ENCODE data around the gene RHCE.

DNA sequence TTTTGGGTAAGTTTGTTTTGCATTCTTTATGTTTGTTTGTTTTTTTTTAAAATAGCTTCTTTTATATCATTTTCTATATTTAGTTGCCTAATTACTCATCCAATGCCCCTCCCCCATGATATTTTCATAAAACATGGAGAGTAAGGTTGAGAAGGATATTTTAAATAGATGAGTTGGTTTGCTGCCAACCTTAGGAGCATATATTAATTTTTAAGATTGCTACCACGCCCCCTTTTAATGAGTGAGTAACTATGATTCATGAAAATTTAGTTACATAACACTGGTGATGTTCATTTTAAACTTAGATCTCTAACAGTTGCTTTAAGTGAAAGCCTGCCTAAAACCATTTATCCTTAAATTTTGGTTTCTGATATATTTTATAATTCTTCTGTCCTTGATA, 63.8 kb downstream of the RHCE start:
- TF ChIP-seq, protein P1, sequence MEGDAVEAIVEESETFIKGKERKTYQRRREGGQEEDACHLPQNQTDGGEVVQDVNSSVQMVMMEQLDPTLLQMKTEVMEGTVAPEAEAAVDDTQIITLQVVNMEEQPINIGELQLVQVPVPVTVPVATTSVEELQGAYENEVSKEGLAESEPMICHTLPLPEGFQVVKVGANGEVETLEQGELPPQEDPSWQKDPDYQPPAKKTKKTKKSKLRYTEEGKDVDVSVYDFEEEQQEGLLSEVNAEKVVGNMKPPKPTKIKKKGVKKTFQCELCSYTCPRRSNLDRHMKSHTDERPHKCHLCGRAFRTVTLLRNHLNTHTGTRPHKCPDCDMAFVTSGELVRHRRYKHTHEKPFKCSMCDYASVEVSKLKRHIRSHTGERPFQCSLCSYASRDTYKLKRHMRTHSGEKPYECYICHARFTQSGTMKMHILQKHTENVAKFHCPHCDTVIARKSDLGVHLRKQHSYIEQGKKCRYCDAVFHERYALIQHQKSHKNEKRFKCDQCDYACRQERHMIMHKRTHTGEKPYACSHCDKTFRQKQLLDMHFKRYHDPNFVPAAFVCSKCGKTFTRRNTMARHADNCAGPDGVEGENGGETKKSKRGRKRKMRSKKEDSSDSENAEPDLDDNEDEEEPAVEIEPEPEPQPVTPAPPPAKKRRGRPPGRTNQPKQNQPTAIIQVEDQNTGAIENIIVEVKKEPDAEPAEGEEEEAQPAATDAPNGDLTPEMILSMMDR (IDR thresholded peaks at IDR 0.05) = no peak
- TF ChIP-seq POLR2A (IDR thresholded peaks at IDR 0.05) = no peak
